ENCODE results near the gene DOCK9. TPM values are rescaled to one million over a fixed set of nuclear protein-coding genes. Genes with fewer than 3 reads are reported as not detected.
"Not testable (repeated sequence)": the region's sequence is repeated elsewhere in the genome, so short reads cannot be mapped to it uniquely, and the experiment has no call there.

The DOCK9 gene
- total RNA-seq, 1 donor from 2014 or later: 97.6 TPM

DNA sequence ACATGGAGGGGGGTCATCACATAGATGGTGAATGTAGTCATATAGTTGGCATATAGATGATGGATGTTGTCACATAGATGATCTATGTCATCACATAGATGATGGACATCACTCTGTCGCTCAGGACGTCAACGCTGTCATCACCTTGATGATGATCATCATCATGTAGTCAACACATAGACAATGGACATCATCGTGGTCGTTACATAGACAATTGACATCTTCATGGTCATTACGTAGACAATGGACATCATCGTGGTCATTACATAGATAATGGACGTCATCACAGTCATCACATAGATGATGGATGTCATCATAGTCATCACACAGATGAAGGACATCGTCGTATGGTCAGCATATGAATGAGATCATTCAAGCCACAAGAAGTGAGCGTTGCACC, 196.8 kb downstream of the DOCK9 start:
- intact Hi-C loops (cut with micrococcal nuclease): no loop called here

- intact Hi-C loops (cut with micrococcal nuclease): no loop called here
Measured at GRCh38 chr13:98780451-98780850, 197.4 kb downstream of the DOCK9 start.

DNA sequence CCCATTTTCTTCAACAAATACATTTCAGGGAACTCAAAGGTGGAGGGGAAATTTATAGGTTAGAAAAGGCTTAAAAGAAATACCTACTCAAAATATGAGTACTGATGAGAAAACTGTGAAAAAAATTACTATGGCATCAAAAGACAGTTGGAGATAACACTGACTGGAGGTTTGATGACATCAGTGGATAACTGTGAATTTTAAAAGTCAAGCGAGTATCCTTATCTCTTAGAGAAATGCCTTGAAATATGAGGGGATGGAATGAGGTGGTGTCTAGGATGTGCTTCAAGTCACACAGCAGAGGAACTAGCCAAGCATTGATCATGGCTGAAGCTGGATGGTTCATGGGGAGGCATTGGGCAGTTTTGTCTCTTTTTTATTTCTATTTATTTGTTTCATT, 198.2 kb downstream of the DOCK9 start:
- intact Hi-C loops (cut with micrococcal nuclease): no loop called here

DNA sequence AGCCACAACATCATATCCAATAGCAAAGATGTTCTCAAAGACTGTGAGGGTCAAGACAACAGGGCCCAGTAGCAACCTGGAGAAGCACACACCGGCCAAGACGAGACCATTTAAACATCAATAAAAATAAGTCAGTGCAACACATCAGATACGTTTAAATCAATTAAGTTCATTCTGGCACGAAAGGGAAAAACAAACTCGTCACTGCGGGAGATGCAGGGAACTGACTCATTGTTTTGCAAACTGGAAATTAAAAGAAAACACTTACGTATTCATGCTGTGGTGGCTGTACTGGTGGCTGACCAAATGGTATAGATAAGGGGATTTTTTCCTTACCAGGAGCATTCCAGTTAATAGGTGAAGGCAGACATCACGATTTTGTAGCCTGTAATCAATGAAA, 199.1 kb downstream of the DOCK9 start:
- intact Hi-C loops (cut with micrococcal nuclease): no loop called here

GRCh38 chr13:98776644-98777043, 201.2 kb downstream of the DOCK9 start:
- intact Hi-C loops (cut with micrococcal nuclease): no loop called here

DNA sequence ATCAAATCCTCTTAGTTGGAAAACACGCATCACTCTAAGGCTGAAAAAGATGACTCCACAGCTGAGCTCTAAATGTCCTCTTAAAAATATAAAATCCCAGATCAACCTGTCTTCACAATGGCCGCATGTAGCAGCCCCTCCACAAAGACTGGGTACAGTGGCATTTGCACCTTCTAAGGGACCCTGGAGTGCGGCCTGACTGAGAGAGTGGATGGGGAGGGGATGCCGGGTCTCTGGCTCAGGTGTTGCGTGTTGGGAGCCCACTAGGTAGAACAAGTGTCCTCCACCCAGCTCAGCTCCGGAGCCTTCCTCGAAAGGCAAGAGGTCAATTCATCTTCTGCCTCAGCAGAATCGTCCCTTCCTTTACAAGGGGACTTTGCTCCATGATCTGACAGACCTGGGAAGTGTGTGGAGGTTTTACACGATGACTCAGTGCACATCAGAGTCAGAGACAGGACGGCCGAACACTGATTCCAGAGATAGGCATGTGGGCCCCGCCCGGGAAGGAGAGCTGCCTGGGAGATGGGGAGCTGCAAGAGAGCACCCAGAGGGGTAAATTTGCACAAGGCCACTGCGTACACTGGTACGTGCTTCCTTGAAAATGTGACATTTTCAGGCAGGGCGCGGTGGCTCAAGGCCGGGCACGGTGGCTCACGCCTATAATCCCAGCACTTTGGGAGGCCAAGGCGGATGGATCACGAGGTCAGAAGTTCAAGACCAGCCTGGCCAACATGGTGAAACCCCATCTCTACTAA, 201.8 kb downstream of the DOCK9 start:
- intact Hi-C loops (cut with micrococcal nuclease): no loop called here

DNA sequence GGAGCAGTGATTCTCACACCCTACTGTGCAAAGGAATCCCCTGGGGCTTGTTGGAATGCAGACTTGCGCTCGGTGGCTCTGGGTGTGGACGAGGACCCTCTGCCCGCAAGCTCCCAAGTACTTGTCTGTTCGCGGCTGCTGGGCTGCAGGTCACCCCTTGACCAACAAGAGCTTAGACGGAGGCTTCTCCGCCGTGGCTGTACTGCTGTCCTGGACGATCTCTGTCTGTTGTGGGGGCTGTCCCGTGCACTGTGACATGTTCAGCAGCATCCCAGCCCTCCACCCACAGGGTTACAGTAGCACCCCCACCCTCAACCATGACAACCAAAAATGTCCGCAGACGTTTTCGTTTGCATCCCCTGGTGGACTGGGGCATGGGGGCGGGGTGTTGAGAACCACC, 202.5 kb downstream of the DOCK9 start:
- intact Hi-C loops (cut with micrococcal nuclease): no loop called here

DNA sequence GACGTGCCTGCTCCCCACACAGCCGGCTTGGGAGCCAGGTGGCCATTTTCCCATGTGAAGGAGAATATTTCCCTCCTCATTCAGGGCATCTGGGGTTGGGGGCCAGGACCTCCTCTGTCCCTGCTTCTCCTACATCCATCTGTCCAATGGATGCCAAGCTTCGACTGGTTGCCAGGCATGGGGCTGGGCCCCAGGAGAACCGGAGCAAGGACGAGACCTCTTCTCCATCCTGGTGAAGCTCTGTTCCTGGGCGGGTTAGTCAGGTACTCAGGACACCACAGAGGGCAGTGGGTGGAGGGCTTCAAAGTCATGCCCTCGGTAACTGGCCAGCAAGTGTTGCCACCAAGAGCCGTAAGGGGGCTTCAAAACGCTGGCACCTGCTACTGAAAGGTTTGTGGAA, 203.1 kb downstream of the DOCK9 start:
- intact Hi-C loops (cut with micrococcal nuclease): no loop called here

GRCh38 chr13:98773921-98774320, 203.9 kb downstream of the DOCK9 start:
- intact Hi-C loops (cut with micrococcal nuclease): no loop called here

DNA sequence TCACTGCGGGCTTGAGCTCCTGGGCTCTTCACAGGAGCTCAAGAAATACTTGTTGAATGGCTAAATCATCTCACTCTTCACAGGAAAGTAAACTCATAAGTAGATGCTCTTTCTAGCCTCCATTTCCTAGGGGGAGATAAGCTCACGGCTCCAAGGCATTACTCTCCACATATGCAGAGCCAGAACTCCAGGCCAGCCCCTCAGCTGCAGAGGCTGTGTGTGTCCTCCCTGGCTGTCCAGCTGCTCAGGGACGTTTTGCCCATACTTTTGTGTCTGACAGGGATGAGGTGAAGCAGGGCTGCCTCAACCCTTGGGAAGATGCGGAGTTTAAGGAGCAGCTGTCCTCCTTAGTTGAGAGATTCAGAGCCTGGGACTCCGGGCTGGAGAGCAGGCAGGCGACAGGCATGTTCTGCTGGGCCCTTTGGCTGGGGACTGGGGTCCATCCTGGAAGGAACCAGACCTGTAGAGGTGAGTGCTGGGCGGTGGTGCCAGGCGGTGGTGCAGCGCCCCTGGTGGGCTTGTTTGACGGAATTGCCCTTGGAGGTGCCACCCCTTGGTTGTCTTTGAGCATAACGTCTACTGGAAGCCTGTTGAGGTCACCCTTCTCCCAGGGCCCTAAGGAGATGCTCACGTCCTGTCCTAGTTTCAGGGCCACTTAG, 204.9 kb downstream of the DOCK9 start:
- intact Hi-C loops (cut with micrococcal nuclease): no loop called here

DNA sequence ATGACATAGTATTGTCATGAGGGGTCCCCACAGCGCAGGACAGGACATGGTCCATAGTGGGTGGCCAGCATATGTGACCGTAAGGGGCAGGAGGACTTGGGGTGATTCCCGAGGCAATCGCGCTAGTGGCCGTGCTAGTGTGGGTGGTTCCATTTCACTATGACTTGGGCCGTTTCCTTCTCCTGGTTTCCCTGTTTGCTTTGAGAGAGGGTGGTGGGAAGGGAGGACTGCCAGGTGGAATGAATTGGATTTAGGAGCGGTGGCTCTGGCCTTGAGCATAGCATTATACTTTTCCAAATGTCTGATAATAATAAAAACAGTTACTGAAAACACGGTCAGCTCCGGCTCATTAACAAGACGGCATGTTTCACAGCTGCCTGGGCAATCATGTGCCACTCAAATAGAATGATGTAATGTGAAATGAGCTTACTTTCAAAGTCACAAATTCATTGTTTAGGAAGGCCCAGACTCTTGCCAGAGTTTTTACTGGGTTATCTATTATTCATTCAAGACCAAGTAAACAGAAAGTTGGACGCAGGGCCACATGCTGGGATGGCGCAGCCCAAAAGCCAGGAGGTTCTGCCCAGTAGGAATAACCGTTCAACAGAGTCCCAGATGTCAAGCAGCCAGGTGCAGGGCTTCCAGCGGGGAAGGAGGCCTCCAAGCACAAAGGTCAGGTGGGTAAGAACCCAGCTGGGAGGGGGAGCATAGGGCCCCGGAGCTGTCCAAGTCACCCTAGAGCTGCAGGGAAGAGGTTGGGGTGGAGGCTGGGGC, 205.8 kb downstream of the DOCK9 start:
- intact Hi-C loops (cut with micrococcal nuclease): no loop called here

- intact Hi-C loops (cut with micrococcal nuclease): no loop called here
Measured at GRCh38 chr13:98769736-98770135, 208.1 kb downstream of the DOCK9 start.

DNA sequence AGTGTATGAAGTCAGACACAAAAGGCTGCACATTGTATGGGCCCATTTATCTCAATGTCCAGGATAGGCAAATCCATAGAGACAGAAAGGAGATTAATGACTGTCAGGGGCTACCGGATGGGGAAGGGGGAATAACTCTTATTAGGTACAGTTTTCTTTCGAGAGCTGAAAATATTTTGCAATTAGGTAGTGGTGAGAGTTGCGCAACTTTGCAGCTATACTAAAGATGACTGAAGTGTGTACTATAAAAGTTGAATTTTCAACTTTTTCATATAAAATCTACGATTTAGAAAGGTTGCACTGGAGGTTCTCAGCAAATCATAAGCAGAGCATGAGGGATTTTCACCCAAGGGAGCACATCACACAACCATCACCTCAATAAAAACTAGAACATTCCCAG, 209.3 kb downstream of the DOCK9 start:
- intact Hi-C loops (cut with micrococcal nuclease): no loop called here

DNA sequence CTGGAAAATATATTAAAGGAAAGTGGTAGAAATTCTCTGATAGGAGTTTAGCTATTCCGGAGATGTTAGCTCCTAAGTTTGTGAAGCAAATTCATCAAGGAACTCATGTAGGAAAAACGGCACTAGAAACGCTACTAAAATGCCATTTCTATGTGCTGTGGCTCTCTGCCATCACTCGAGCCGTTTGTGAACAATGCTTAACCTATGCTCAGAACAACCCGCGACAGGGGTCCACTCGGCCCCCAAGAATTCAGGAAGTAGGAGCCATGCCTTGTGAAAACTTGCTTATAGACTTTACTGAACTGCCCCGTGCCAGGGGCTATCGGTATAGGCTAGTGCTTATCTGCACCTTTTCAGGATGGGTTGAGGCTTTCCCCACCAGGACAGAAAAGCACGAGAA, 211.2 kb downstream of the DOCK9 start:
- intact Hi-C loops (cut with micrococcal nuclease): no loop called here

DNA sequence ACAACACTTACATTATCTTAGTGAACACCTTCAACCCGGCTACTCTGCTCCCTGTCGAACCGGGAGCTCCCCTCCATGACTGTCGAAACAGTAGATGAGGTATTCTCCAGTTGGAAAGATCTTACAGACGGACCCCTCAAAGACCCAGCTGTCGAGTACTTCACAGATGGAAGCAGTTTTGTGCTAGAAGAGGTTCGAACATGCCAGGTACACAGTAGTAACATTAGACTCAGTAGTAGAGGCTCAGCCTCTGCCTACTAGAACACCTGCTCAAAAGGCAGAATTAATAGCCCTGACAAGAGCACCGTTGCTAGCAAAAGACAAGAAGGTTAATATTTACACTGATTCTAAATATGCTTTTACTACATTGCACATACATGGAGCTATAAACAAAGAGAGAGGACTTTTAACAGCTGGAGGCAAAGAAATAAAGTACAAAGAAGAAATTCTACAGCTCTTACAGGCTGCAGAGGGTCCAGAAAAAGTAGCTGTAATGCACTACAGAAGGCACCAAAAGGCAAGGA, 211.8 kb downstream of the DOCK9 start:
- intact Hi-C loops (cut with micrococcal nuclease): no loop called here

GRCh38 chr13:98761986-98762616, 215.8 kb downstream of the DOCK9 start:
- intact Hi-C loops (cut with micrococcal nuclease): no loop called here

- intact Hi-C loops (cut with micrococcal nuclease): no loop called here
Measured at GRCh38 chr13:98761126-98761985, 216.5 kb downstream of the DOCK9 start.

GRCh38 chr13:98755729-98756128, 222.1 kb downstream of the DOCK9 start:
- intact Hi-C loops (cut with micrococcal nuclease): no loop called here

DNA sequence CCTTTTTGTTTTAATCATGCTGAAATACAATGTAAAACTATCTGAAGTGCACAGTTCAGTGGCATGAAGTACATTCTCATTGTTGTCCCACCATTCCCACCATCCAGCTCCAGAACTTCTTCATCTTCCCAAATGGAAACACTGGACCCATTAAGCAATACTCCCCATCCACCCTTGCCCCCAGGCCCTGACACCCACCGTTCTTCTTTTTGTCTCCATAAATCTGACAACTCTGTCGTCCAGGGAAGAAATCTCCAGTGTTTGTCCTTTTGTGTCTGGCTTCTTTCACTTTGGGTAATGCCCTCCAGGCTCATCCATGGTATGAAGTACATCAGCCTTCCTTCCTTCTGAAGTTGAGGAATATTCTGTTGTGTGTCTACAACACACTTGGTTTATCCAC, 222.7 kb downstream of the DOCK9 start:
- intact Hi-C loops (cut with micrococcal nuclease): no loop called here

DNA sequence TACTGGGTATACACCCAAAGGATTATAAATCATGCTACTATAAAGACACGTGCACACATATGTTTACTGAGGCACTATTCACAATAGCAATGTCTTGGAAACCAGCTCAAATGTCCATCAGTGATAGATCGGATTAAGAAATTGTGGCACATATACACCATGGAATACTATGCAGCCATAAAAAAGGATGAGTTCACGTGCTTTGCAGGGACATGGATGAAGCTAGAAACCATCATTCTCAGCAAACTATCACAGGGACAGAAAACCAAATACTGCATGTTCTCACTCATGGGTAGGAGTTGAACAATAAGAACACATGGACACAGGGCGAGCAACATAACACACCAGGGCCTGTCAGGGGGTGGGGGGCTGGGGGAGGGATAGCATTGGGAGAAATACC, 223.4 kb downstream of the DOCK9 start:
- intact Hi-C loops (cut with micrococcal nuclease): not testable (repeated sequence)

Data from T-helper 1 cell treated with Interleukin-12 subunit alpha and Interleukin-12 subunit beta and Interleukin-4 antibody, amounts not matched to agents 30 ng/mL and 1 ng/mL, for 36 hours (primary cell).